ENCODE results near the gene MRS2. TPM values are rescaled to one million over a fixed set of nuclear protein-coding genes. Genes with fewer than 3 reads are reported as not detected.

MRS2 gene
- total RNA-seq, 1 experiment from 2014 or later: 37.3 TPM

GRCh38 chr6:24458134-24458533 is 55.4 kb downstream of the MRS2 start:
- H3K9me3 ChIP-seq (ENCODE audit: low read length): no peaks in the 10 kb centered on the region
- no peaks in the 10 kb centered on the region for H3K4me1 ChIP-seq (ENCODE audit: low read length)
- no peak overlapping the region for H3K9ac ChIP-seq (ENCODE audit: low read length)
- H3K4me3 ChIP-seq (ENCODE audit: low read length): no peak overlapping the region
- H3K4me2 ChIP-seq (ENCODE audit: low read depth, low read length, poor library complexity, severe bottlenecking): no peak overlapping the region
- no peaks in the 10 kb centered on the region for H3K9me2 ChIP-seq (replicated peaks; ENCODE audit: insufficient read depth, low read length)
- no peak overlapping the region for H3K27ac ChIP-seq (ENCODE audit: low read length)
- no peaks in the 10 kb centered on the region for H3K27me3 ChIP-seq (ENCODE audit: low read length)
- H4K20me1 ChIP-seq (ENCODE audit: insufficient read depth, low read depth, low read length): no peaks in the 10 kb centered on the region
- no peaks in the 10 kb centered on the region for H3K36me3 ChIP-seq (ENCODE audit: insufficient read depth, low read length)
- DNase-seq: no peak
- no peaks in the 10 kb centered on the region for H3K79me2 ChIP-seq (ENCODE audit: low read length)
- no peak overlapping the region for H2AFZ ChIP-seq (ENCODE audit: low read length)

GRCh38 chr6:24458941-24459340 is 56.2 kb downstream of the MRS2 start:
- Histone ChIP-seq H3K9me3 (ENCODE audit: low read length) (no peaks in the 10 kb centered on the region), H3K79me2 (ENCODE audit: low read length) (no peaks in the 10 kb centered on the region), H3K36me3 (ENCODE audit: insufficient read depth, low read length) (no peaks in the 10 kb centered on the region), H4K20me1 (ENCODE audit: insufficient read depth, low read depth, low read length) (no peaks in the 10 kb centered on the region), H3K27me3 (ENCODE audit: low read length) (no peaks in the 10 kb centered on the region), H3K4me1 (ENCODE audit: low read length) (no peaks in the 10 kb centered on the region), H3K9ac (ENCODE audit: low read length) (no peak overlapping the region), H2AFZ (ENCODE audit: low read length) (no peak overlapping the region), H3K27ac (ENCODE audit: low read length) (no peak overlapping the region), H3K4me3 (ENCODE audit: low read length) (no peak overlapping the region), H3K9me2 (replicated peaks; ENCODE audit: insufficient read depth, low read length) (no peaks in the 10 kb centered on the region), H3K4me2 (ENCODE audit: low read depth, low read length, poor library complexity, severe bottlenecking) (no peak overlapping the region)
- no peak for DNase-seq

GRCh38 chr6:24460966-24461365 is 58.2 kb downstream of the MRS2 start:
- Histone ChIP-seq H2AFZ (ENCODE audit: low read length) (no peak overlapping the region), H3K79me2 (ENCODE audit: low read length) (no peaks in the 10 kb centered on the region), H3K4me2 (ENCODE audit: low read depth, low read length, poor library complexity, severe bottlenecking) (no peak overlapping the region), H3K4me3 (ENCODE audit: low read length) (no peak overlapping the region), H3K9me2 (replicated peaks; ENCODE audit: insufficient read depth, low read length) (no peaks in the 10 kb centered on the region), H3K36me3 (ENCODE audit: insufficient read depth, low read length) (no peaks in the 10 kb centered on the region), H3K9me3 (ENCODE audit: low read length) (no peaks in the 10 kb centered on the region), H3K9ac (ENCODE audit: low read length) (no peak overlapping the region), H4K20me1 (ENCODE audit: insufficient read depth, low read depth, low read length) (no peaks in the 10 kb centered on the region), H3K27ac (ENCODE audit: low read length) (no peak overlapping the region), H3K4me1 (ENCODE audit: low read length) (no peaks in the 10 kb centered on the region), H3K27me3 (ENCODE audit: low read length) (no peaks in the 10 kb centered on the region)
- peak; percentile 36 for DNase-seq

- Histone ChIP-seq H3K4me2 (ENCODE audit: low read depth, low read length, poor library complexity, severe bottlenecking) (no peak overlapping the region), H2AFZ (ENCODE audit: low read length) (no peak overlapping the region), H3K9me2 (replicated peaks; ENCODE audit: insufficient read depth, low read length) (no peaks in the 10 kb centered on the region), H3K9ac (ENCODE audit: low read length) (no peak overlapping the region), H3K27ac (ENCODE audit: low read length) (no peak overlapping the region), H3K79me2 (ENCODE audit: low read length) (no peaks in the 10 kb centered on the region), H3K4me3 (ENCODE audit: low read length) (no peak overlapping the region), H3K9me3 (ENCODE audit: low read length) (no peaks in the 10 kb centered on the region), H4K20me1 (ENCODE audit: insufficient read depth, low read depth, low read length) (no peaks in the 10 kb centered on the region), H3K4me1 (ENCODE audit: low read length) (no peaks in the 10 kb centered on the region), H3K36me3 (ENCODE audit: insufficient read depth, low read length) (no peaks in the 10 kb centered on the region), H3K27me3 (ENCODE audit: low read length) (no peaks in the 10 kb centered on the region)
- DNase-seq: no peak
These were observed 61.7 kb downstream of the MRS2 start for GRCh38 chr6:24464253-24465038.

GRCh38 chr6:24469811-24470210 is 67.1 kb downstream of the MRS2 start:
- Histone ChIP-seq H3K79me2 (ENCODE audit: low read length) (no peaks in the 10 kb centered on the region), H3K36me3 (ENCODE audit: insufficient read depth, low read length) (no peaks in the 10 kb centered on the region), H4K20me1 (ENCODE audit: insufficient read depth, low read depth, low read length) (no peaks in the 10 kb centered on the region), H3K9me3 (ENCODE audit: low read length) (no peaks in the 10 kb centered on the region), H3K9ac (ENCODE audit: low read length) (no peak overlapping the region), H3K27me3 (ENCODE audit: low read length) (no peaks in the 10 kb centered on the region), H3K4me2 (ENCODE audit: low read depth, low read length, poor library complexity, severe bottlenecking) (no peak overlapping the region), H3K27ac (ENCODE audit: low read length) (no peak overlapping the region), H3K9me2 (replicated peaks; ENCODE audit: insufficient read depth, low read length) (no peaks in the 10 kb centered on the region), H3K4me1 (ENCODE audit: low read length) (no peaks in the 10 kb centered on the region), H3K4me3 (ENCODE audit: low read length) (no peak overlapping the region), H2AFZ (ENCODE audit: low read length) (no peak overlapping the region)
- DNase-seq: no peak

GRCh38 chr6:24472181-24472580 is 69.4 kb downstream of the MRS2 start:
- Histone ChIP-seq H3K9me2 (replicated peaks; ENCODE audit: insufficient read depth, low read length) (no peaks in the 10 kb centered on the region), H3K4me1 (ENCODE audit: low read length) (no peaks in the 10 kb centered on the region), H4K20me1 (ENCODE audit: insufficient read depth, low read depth, low read length) (no peaks in the 10 kb centered on the region), H3K27me3 (ENCODE audit: low read length) (no peaks in the 10 kb centered on the region), H3K9ac (ENCODE audit: low read length) (no peak overlapping the region), H3K4me2 (ENCODE audit: low read depth, low read length, poor library complexity, severe bottlenecking) (no peak overlapping the region), H3K9me3 (ENCODE audit: low read length) (no peaks in the 10 kb centered on the region), H3K4me3 (ENCODE audit: low read length) (no peak overlapping the region), H3K79me2 (ENCODE audit: low read length) (no peaks in the 10 kb centered on the region), H3K36me3 (ENCODE audit: insufficient read depth, low read length) (no peaks in the 10 kb centered on the region), H2AFZ (ENCODE audit: low read length) (no peak overlapping the region), H3K27ac (ENCODE audit: low read length) (no peak overlapping the region)
- no peak for DNase-seq

Small RNAs within 50 kb of the gene (small RNA-seq; reads per million reads assigned to genes)
- not detected for gene RNU6-391P

Other genes with a start within 250 kb of the MRS2 start
- gene DCDC2, start 44.9 kb upstream of the MRS2 start, total RNA-seq (2014; rRNA removed; shearing (Covaris generic); ENCODE audit: low replicate concordance): 0.11 and 0.26 TPM in 2 replicates
- 8.5 and 9.0 TPM in 2 replicates for gene GPLD1, start 86.6 kb downstream of the MRS2 start, total RNA-seq (2014; rRNA removed; shearing (Covaris generic); ENCODE audit: low replicate concordance)
- gene ALDH5A1, start 92.0 kb downstream of the MRS2 start, total RNA-seq (2014; rRNA removed; shearing (Covaris generic); ENCODE audit: low replicate concordance): 33.1 and 33.9 TPM in 2 replicates
- gene KIAA0319, start 243.3 kb downstream of the MRS2 start, total RNA-seq (2014; rRNA removed; shearing (Covaris generic); ENCODE audit: low replicate concordance): 0.45 and 0.51 TPM in 2 replicates